ENCODE results near the gene YES1. TPM values are rescaled to one million over a fixed set of nuclear protein-coding genes. Genes with fewer than 3 reads are reported as not detected.
"Not testable (repeated sequence)": the region's sequence is repeated elsewhere in the genome, so short reads cannot be mapped to it uniquely, and the experiment has no call there.

Gene YES1
- total and polyA plus RNA-seq, 8 donors, result 36.9 to 69.9 (median 61.3) TPM

DNA sequence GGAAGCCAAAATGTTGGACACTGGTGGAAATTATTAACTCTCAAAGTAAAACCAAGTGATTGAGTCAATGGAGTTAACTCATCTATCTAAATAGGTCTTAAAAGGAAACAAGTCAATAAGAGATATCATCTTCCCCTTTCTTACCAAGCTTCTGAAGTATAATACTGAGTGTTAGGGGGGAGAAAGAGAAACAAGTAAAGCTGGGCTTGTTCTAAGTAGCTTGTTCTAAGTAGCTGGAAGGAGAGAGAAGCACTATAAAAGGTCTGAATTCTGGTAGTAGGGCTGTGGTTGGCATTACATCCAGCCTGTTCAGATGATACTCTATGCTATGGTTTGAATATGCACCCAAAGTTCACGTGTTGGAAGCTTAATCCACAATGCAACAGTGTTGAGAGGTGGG is 26.8 kb downstream of the YES1 start:
- H3K9me3 ChIP-seq, result no peaks in the 10 kb centered on the region
- intact Hi-C loops (cut with DNase I), result no loop called here
- TF ChIP-seq, protein P1, sequence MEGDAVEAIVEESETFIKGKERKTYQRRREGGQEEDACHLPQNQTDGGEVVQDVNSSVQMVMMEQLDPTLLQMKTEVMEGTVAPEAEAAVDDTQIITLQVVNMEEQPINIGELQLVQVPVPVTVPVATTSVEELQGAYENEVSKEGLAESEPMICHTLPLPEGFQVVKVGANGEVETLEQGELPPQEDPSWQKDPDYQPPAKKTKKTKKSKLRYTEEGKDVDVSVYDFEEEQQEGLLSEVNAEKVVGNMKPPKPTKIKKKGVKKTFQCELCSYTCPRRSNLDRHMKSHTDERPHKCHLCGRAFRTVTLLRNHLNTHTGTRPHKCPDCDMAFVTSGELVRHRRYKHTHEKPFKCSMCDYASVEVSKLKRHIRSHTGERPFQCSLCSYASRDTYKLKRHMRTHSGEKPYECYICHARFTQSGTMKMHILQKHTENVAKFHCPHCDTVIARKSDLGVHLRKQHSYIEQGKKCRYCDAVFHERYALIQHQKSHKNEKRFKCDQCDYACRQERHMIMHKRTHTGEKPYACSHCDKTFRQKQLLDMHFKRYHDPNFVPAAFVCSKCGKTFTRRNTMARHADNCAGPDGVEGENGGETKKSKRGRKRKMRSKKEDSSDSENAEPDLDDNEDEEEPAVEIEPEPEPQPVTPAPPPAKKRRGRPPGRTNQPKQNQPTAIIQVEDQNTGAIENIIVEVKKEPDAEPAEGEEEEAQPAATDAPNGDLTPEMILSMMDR (IDR thresholded peaks at IDR 0.05), result no peak
- DNase-seq (no peak), ATAC-seq (no peak)
- no peaks in the 10 kb centered on the region for H3K36me3 ChIP-seq
- H3K27me3 ChIP-seq, result no peaks in the 10 kb centered on the region
- H3K4me3 ChIP-seq, result no peak overlapping the region
- peaks cover 0 to 4% of the 10 kb centered on the region in 2 donors for H3K4me1 ChIP-seq
- no peak overlapping the region for H3K27ac ChIP-seq

DNA sequence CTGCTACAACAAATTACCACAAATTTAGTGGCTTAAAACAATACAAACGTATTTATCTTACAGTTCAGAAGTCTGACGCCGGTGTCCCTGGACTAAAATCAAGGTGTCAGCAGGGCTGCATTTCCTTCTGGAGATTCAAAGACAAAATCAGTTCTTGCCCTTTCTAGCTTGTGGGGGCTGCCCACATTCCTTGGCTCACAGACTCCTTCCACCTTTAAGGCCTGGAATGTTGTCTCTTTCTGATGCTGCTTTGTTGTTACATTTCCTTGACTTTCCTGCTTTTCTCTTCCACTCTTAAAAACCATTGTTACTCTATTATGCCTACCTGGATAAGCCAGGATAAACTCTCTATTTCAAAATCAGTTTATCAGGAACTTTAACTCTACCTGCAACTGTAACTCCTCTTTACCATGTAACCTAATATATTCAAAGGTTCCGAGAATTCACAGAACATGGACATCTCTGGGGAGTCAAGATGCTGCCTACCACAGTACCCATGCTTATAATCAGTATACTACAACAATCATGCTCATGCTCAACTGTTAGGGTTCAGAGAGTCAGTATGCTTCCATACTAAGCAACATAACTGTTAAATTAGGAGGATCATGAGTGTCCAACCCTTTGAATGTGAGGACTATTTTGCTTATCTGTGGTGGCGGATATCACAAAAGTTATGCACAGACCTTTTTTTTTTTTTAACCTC is 27.4 kb downstream of the YES1 start:
- no peak for DNase-seq
- Histone ChIP-seq H3K4me3 (no peak overlapping the region), H3K27me3 (no peaks in the 10 kb centered on the region), H3K9me3 (no peaks in the 10 kb centered on the region), H3K4me1 (peaks cover 0 to 4% of the 10 kb centered on the region in 2 donors), H3K36me3 (no peaks in the 10 kb centered on the region), H3K27ac (no peak overlapping the region)
- TF ChIP-seq, protein P1 (IDR thresholded peaks at IDR 0.05), result no peak
- intact Hi-C loops (cut with DNase I), result no loop called here
- ATAC-seq, result no peak

DNA sequence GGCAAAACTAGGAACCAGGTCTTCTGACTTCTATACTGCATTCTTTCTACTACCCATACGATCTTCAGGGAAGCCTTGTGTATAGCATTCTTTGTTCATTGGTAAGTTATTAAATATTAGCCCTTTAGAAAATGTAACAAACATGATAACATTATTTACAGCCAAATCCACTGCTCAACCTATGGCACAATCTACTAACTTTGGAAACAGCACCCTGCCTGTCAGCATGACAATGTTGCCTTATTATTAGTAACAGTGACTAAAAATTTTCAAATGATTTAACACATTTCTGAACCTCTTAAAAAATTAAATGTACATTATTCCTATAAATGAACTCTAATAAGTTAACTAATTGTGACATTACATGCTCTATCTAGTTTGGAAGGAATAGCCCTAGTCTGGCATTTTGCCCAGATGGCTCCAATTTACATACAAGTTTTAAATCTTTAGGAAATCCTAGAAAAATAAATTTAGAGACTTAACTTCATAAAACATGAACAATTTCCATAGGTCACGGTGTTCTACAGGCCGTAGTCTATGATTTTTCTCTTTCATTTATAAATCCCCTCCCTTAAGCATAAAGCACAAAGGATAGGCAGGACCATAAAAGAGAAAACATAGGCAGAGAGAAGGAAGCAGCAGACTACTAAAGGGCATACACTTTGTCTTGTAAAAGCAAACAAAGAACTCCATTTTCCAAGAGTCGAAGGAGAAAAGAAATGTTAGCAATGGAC is 33.7 kb downstream of the YES1 start:
- DNase-seq, result peak in 2 of 4 donors; percentile 16 to 17
- no peaks in the 10 kb centered on the region for H3K36me3 ChIP-seq
- no peaks in the 10 kb centered on the region for H3K27me3 ChIP-seq
- intact Hi-C loops (cut with DNase I), result no loop called here
- no peak for ATAC-seq
- H3K4me1 ChIP-seq, result peaks cover 0 to 5% of the 10 kb centered on the region in 2 donors
- no peak overlapping the region for H3K4me3 ChIP-seq
- no peak overlapping the region for H3K27ac ChIP-seq
- no peaks in the 10 kb centered on the region for H3K9me3 ChIP-seq
- TF ChIP-seq, protein P1 (IDR thresholded peaks at IDR 0.05), result no peak

DNA sequence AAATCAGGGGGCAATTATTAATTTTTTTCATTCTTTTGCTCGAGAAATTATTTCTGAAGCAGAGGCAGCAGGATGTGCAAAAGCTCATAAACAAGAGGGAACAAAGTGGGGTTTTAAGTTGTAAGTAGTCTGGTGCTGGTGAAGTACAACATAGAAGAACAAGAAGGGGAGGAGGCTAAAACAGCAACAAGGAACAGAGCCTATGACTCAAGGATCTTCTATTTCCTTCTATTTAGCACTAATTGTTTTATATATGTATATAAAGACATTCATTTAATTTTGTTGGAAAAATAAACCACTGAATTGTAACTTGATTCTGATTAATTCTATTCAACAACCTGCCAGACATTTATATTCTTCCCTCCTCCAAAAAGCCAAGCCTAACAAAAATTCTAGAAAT is 35.0 kb downstream of the YES1 start:
- peak; percentile 31 for ATAC-seq
- Histone ChIP-seq H3K4me3 (no peak overlapping the region), H3K9me3 (no peaks in the 10 kb centered on the region), H3K36me3 (no peaks in the 10 kb centered on the region), H3K27ac (no peak overlapping the region), H3K27me3 (no peaks in the 10 kb centered on the region), H3K4me1 (peaks cover 0 to 5% of the 10 kb centered on the region in 2 donors)
- intact Hi-C loops (cut with DNase I), result no loop called here
- DNase-seq, result no peak
- TF ChIP-seq, protein P1 (IDR thresholded peaks at IDR 0.05), result no peak

DNA sequence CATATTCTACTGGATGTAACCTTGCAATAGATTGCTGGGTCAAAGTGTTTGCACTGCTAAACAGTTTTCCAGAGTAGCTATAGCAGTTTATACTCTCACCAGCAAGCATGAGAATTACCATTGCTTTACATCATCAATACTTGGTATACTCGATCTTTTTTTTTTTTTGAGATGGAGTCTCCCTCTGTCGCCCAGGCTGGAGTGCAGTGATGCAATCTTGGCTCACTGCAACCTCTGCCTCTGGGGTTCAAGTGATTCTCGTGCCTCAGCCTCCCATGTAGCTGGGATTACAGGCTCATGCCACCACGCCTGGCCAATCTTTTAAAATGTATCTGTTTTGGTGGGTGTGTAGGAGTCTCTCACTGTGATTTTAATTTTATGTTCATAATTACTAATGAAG is 36.0 kb downstream of the YES1 start:
- ATAC-seq; H3K4me1 ChIP-seq; DNase-seq; H3K4me3 ChIP-seq; H3K36me3 ChIP-seq; H3K27ac ChIP-seq; H3K27me3 ChIP-seq; intact Hi-C loops (cut with DNase I); H3K9me3 ChIP-seq: not testable (repeated sequence)

Measured in left lung (tissue), 10 donors.